PC-3 (cell line): ENCODE results near the gene UQCR10.

Experiments
- EZH2 ChIP-seq: fragments of 300-600 bp; sonication (generic); IDR thresholded peaks from one replicate; pipeline ENCODE4 v1.6.1; 2017; ENCODE audit warnings: antibody characterized with exemption, mild to moderate bottlenecking, low read length; ENCODE audit not compliant: unreplicated experiment
- TF ChIP-seq, protein P1 (sequence below): fragments of 300-600 bp; sonication (generic); conservative IDR thresholded peaks from 2 replicates; pipeline ENCODE4 v1.5.1; 2017; ENCODE audit warnings: antibody characterized with exemption, low read depth, mild to moderate bottlenecking, low read length

DNA sequence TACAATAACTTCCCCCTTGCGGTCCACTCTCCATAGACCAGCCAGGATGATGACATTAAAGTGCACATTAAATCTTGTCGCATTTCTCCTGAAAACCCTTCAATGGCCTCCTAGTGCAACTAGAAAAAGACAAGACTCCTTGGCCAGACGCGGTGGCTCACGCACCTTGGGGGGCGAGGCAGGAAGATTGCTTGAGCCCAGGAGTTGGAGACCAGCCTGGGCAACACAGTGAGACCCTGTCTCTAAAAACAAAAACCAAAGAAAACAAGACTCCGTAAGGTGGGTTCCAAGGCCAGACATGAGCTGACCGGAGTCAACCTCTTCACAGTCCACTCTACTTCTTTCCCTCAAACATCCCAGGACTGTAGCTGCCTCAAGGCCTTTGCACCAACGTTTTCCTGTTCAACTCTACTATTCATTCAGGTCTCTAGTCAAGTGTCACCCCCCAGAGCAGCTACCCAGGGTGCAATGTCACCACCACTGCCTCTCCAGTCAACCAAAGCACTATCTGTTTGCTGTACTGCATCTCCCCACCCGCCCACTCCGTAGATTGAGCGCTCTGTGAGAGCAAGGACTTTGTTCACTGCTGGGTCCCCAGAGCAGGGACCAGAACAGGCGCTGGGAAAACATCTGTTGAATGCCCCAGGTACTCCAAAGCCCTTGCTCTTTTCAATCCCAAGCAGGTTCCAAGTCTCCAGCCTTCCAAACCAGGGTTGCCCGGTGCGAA, 1.1 kb upstream of the UQCR10 start:
- TF ChIP-seq, protein P1, sequence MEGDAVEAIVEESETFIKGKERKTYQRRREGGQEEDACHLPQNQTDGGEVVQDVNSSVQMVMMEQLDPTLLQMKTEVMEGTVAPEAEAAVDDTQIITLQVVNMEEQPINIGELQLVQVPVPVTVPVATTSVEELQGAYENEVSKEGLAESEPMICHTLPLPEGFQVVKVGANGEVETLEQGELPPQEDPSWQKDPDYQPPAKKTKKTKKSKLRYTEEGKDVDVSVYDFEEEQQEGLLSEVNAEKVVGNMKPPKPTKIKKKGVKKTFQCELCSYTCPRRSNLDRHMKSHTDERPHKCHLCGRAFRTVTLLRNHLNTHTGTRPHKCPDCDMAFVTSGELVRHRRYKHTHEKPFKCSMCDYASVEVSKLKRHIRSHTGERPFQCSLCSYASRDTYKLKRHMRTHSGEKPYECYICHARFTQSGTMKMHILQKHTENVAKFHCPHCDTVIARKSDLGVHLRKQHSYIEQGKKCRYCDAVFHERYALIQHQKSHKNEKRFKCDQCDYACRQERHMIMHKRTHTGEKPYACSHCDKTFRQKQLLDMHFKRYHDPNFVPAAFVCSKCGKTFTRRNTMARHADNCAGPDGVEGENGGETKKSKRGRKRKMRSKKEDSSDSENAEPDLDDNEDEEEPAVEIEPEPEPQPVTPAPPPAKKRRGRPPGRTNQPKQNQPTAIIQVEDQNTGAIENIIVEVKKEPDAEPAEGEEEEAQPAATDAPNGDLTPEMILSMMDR: no peak
- TF ChIP-seq EZH2: no peak
